IPS-18a (cell line): ENCODE data around the gene TMEM120B.

Experiments
- H3K27ac ChIP-seq: one replicate; pipeline ENCODE4 v1.5.1; 2013; ENCODE audit warnings: low read length
- H3K27me3 ChIP-seq: one replicate; pipeline ENCODE4 v1.6.1; 2013; ENCODE audit warnings: mild to moderate bottlenecking, low read length; ENCODE audit not compliant: control insufficient read depth, insufficient read depth
- H3K36me3 ChIP-seq: one replicate; pipeline ENCODE4 v1.6.1; 2013; ENCODE audit warnings: low read depth, low read length; ENCODE audit not compliant: control insufficient read depth
- H3K4me1 ChIP-seq: one replicate; pipeline ENCODE4 v1.6.1; 2013; ENCODE audit warnings: low read depth, low read length; ENCODE audit not compliant: control insufficient read depth
- H3K4me3 ChIP-seq: one replicate; pipeline ENCODE4 v1.5.1; 2013; ENCODE audit warnings: low read length
- H3K9ac ChIP-seq: one replicate; pipeline ENCODE4 v1.6.1; 2013; ENCODE audit warnings: mild to moderate bottlenecking, low read length, moderate library complexity
- H3K9me3 ChIP-seq: one replicate; pipeline ENCODE4 v1.6.1; 2013; ENCODE audit warnings: low read depth, low read length; ENCODE audit not compliant: control insufficient read depth

TMEM120B gene

GRCh38 chr12:121830588-121831265, 118.2 kb downstream of the TMEM120B start:
- Histone ChIP-seq H3K27me3 (no peaks in the 10 kb centered on the region), H3K4me1 (no peaks in the 10 kb centered on the region), H3K27ac (no peak overlapping the region), H3K9me3 (no peaks in the 10 kb centered on the region), H3K4me3 (no peak overlapping the region), H3K9ac (no peak overlapping the region), H3K36me3 (peaks cover 21% of the 10 kb centered on the region)
